Smooth muscle cell of bladder (primary cell): ENCODE measurements around the gene BIK. TPM values are rescaled to one million over a fixed set of nuclear protein-coding genes. Genes with fewer than 3 reads are reported as not detected.

Source experiments
- total RNA-seq: library from RNA; depleted of rRNA; stranded (reverse); fragments of >200 nt; gene quantifications from 2 replicates; pipeline ENCODE4 v1.2.3, GENCODE V29; 2014

The BIK gene, protein sequence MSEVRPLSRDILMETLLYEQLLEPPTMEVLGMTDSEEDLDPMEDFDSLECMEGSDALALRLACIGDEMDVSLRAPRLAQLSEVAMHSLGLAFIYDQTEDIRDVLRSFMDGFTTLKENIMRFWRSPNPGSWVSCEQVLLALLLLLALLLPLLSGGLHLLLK
- not detected in 2 replicates for total RNA-seq

DNA sequence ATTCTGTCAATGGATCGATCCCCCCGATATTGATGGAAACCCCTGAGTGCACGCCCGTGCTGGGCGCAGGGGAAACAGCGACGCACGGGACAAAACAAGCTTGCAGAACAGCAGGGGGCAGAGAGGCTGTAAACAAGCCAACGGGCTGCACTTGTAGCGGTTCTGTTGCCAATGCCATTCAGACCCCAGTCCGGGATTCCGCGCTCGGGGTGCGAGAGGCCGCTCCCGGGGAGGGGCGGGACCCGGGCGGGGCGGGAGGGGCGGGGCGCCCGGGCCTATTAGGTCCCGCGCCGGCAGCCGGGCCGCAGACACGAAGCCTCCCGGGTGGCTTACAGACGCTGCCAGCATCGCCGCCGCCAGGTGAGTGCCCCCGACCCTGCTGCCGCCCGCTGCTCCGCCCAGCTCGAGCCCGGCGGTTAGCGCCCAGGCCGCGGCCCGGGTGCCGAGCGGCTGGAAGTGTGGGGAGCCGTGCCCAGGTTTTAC is at the start of gene BIK:
Gene BIK, plus strand, starts transcription at position 307 of the 483 bp plus-strand sequence. CDS start 13,273 bp downstream, outside the sequence.

DNA sequence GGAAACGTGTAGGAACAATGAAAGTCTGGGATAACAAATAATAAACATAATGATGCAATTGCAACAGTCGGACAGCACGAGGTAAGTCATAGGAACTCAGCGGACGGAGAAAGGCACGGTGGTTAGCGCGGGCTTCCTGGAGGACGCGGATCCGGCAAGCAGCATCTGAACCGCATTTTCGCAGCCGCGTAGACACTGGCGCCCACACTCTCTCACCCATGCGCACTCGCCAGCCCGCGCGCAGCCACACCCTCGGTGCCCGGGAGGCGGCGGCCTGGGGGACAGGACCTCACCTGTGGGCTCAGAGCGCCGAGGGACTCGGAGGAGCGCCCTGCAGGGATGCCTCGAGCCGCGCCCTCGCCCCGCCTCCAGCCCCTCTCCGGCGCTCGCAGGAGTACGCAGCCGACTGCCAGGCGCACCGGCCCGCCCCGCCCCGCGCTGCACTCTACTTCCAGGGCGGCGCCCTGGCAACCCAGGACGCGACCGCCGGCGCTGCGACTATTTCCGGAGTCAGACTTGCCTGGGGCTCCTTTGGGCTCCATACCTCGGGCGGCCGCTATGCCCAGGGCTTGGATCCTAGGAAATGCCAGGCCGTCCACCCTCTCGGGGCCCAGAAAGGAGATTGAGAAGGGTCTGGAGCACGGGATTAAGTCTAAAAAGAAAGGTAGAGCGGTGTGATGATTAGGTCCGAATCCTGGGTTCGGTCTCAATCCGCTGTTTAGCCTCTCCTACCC is 21.4 kb upstream of the BIK start, which contains the start of gene TTLL1:
Gene TTLL1, minus strand, starts transcription at position 408 of the 734 bp plus-strand sequence. CDS start 13,805 bp downstream, outside the sequence.

DNA sequence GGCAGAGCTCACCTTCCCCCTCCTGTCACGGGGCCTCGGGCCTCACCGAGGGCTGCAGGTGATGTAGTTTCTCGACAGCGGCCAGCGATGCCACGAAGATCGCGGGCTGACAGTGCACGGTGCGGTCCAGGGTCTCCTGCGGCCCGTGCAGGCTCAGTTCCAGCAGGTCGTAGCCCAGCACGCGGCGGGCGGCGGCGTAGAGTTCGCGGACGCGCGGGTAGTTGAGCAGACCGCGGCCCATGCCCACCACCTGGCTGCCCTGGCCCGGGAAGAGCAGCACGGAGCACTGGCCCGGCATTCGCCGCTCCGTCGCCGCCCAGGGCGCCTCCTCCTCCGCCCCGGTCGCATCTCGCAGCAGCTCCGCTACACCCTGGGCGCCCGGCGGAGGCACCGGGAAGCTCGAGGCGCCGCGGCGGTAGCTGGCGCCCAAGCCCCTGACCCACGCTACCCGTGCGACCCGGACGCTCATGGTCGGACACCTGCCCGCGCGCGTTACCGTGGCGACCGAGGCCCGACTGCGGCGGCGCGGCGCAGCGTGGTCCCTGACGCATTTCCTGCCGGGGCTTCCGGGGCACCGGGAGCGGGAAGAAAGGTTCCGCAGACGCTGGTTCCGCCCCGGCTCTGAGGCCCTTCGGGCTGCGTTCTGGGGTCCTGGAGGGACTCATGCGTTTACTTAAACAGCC is 32.5 kb downstream of the BIK start, which contains the start of gene MCAT:
Gene MCAT, minus strand, starts transcription at position 519 of the 683 bp plus-strand sequence. Its CDS starts 50 bp downstream, at position 469.

DNA sequence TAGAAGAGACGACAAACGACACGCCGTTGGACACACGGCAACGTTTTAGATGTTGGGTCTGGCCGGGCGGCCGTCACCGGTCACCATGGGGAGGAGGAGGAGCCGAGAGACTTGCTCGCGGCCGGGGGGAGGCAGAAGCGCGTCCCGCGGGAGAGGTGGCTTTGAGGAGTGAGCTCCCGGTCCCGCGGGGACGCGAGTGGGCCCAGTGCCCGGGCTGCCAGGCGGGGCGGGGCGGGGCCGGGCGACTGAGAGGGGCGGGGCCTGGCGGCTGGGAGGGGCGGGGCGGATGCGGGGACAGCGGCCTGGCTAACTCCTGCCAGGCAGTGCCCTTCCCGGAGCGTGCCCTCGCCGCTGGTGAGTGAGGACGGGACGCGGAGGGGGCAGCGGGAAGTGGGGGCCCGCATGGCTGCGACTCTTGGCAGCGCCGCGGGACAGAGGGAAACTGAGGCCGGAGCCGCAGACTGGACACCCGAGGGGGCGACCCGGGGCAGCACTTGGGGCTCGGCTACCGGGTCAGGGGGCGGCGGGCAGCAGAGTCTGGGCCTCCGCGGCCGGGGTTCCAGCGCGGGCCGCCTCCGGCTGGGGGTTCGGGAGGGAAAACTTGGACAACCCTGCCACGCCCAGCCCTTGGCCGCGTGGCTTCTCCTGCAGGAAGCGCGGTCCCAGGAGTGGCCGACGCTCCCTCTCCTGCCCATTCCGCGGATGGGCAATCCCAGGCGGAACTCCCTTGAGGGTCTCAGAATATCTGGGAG is 40.9 kb downstream of the BIK start, which contains the start of gene TSPO:
Gene TSPO, plus strand, starts transcription at position 309 of the 752 bp plus-strand sequence. CDS start 7,680 bp downstream, outside the sequence.

Other genes starting within 250 kb of the BIK start
- 72.4 and 74.8 TPM in 2 replicates for gene PACSIN2, start 95.6 kb upstream of the BIK start, total RNA-seq
- gene TTLL1, start 21.4 kb upstream of the BIK start, total RNA-seq, result 16.9 and 19.3 TPM in 2 replicates
- 8.4 and 10.4 TPM in 2 replicates for gene MCAT, start 32.6 kb downstream of the BIK start, total RNA-seq
- 212 and 239 TPM in 2 replicates for gene TSPO, start 40.8 kb downstream of the BIK start, total RNA-seq
- 11.9 and 19.0 TPM in 2 replicates for gene TTLL12, start 76.4 kb downstream of the BIK start, total RNA-seq
- gene SCUBE1, start 232.6 kb downstream of the BIK start, total RNA-seq, result under 0.01 and 5.0 TPM in 2 replicates